ENCODE results near the gene ATP2B3. TPM values are rescaled to one million over a fixed set of nuclear protein-coding genes. Genes with fewer than 3 reads are reported as not detected.

ATP2B3 gene
- total RNA-seq, 1 experiment from 2014 or later, result not detected

GRCh38 chrX:153600032-153600373, 82.6 kb downstream of the ATP2B3 start:
- H3K36me3 Mint-ChIP-seq (ENCODE audit: insufficient read depth, unreplicated experiment), result peaks cover 8% of the 10 kb centered on the region
- intact Hi-C loops (cut with micrococcal nuclease), result no loop called here
- DNase-seq (ENCODE audit: unreplicated experiment), result peak; percentile 3
- H3K4me3 Mint-ChIP-seq (ENCODE audit: unreplicated experiment), result peak overlapping the region; percentile 72
- H3K27ac Mint-ChIP-seq (ENCODE audit: low read depth, unreplicated experiment), result peak overlapping the region; percentile 14
- no peaks in the 10 kb centered on the region for H3K4me1 Mint-ChIP-seq (ENCODE audit: insufficient read depth, unreplicated experiment)
- H3K9me3 Mint-ChIP-seq (ENCODE audit: unreplicated experiment), result no peaks in the 10 kb centered on the region
- no peak for TF ChIP-seq CTCF (IDR thresholded peaks at IDR 0.05; ENCODE audit: unreplicated experiment)
- H3K27me3 Mint-ChIP-seq (ENCODE audit: insufficient read depth, unreplicated experiment), result no peaks in the 10 kb centered on the region
- ChIA-PET POLR2A (interaction anchor here (0.6 to 1.8 kb wide), 5 partner anchors 9 to 370 kb away, joined by 3 to 6 read pairs (median 3); no protein-coding TSS in a partner anchor), CTCF (interaction anchor here (0.6 to 2.4 kb wide), 7 partner anchors 10 to 547 kb away, joined by 3 to 16 read pairs (median 3); no protein-coding TSS in a partner anchor)
- BruUV-seq (replicated peaks), result no TSS peak

- Mint-ChIP-seq H3K36me3 (ENCODE audit: insufficient read depth, unreplicated experiment) (peaks cover under 1% of the 10 kb centered on the region), H3K4me1 (ENCODE audit: insufficient read depth, unreplicated experiment) (no peaks in the 10 kb centered on the region), H3K4me3 (ENCODE audit: unreplicated experiment) (no peak overlapping the region), H3K27ac (ENCODE audit: low read depth, unreplicated experiment) (no peak overlapping the region), H3K9me3 (ENCODE audit: unreplicated experiment) (no peaks in the 10 kb centered on the region), H3K27me3 (ENCODE audit: insufficient read depth, unreplicated experiment) (no peaks in the 10 kb centered on the region)
- no peak for DNase-seq (ENCODE audit: unreplicated experiment)
- POLR2A ChIA-PET, result interaction anchor here (1.0 to 1.8 kb wide), 2 partner anchors 8 to 370 kb away, joined by 3 to 6 read pairs; no protein-coding TSS in a partner anchor
- CTCF ChIA-PET, result interaction anchor here (0.6 to 2.4 kb wide), 5 partner anchors 9 to 68 kb away, joined by 4 to 16 read pairs (median 5); no protein-coding TSS in a partner anchor
- BruUV-seq (replicated peaks), result no TSS peak
- intact Hi-C loops (cut with micrococcal nuclease), result no loop called here
- no peak for TF ChIP-seq CTCF (IDR thresholded peaks at IDR 0.05; ENCODE audit: unreplicated experiment)
These were observed 83.5 kb downstream of the ATP2B3 start for GRCh38 chrX:153600921-153601320.

GRCh38 chrX:153601511-153602110, 84.2 kb downstream of the ATP2B3 start:
- no peak overlapping the region for H3K27ac Mint-ChIP-seq (ENCODE audit: low read depth, unreplicated experiment)
- POLR2A ChIA-PET, result no interaction called here
- no peaks in the 10 kb centered on the region for H3K9me3 Mint-ChIP-seq (ENCODE audit: unreplicated experiment)
- intact Hi-C loops (cut with micrococcal nuclease), result no loop called here
- BruUV-seq (replicated peaks), result no TSS peak
- no peak for DNase-seq (ENCODE audit: unreplicated experiment)
- no peak overlapping the region for H3K4me3 Mint-ChIP-seq (ENCODE audit: unreplicated experiment)
- CTCF ChIA-PET, result interaction anchor here (0.6 to 2.2 kb wide), 3 partner anchors 9 to 66 kb away, joined by 3 to 14 read pairs (median 4); no protein-coding TSS in a partner anchor
- no peaks in the 10 kb centered on the region for H3K27me3 Mint-ChIP-seq (ENCODE audit: insufficient read depth, unreplicated experiment)
- H3K36me3 Mint-ChIP-seq (ENCODE audit: insufficient read depth, unreplicated experiment), result no peaks in the 10 kb centered on the region
- no peaks in the 10 kb centered on the region for H3K4me1 Mint-ChIP-seq (ENCODE audit: insufficient read depth, unreplicated experiment)
- TF ChIP-seq CTCF (IDR thresholded peaks at IDR 0.05; ENCODE audit: unreplicated experiment), result no peak

- Mint-ChIP-seq H3K27ac (ENCODE audit: low read depth, unreplicated experiment) (no peak overlapping the region), H3K9me3 (ENCODE audit: unreplicated experiment) (no peaks in the 10 kb centered on the region), H3K4me3 (ENCODE audit: unreplicated experiment) (no peak overlapping the region), H3K4me1 (ENCODE audit: insufficient read depth, unreplicated experiment) (no peaks in the 10 kb centered on the region), H3K36me3 (ENCODE audit: insufficient read depth, unreplicated experiment) (no peaks in the 10 kb centered on the region), H3K27me3 (ENCODE audit: insufficient read depth, unreplicated experiment) (no peaks in the 10 kb centered on the region)
- ChIA-PET CTCF (interaction anchor here (0.6 to 2.2 kb wide), 4 partner anchors 9 to 644 kb away, joined by 3 to 14 read pairs (median 4); no protein-coding TSS in a partner anchor), POLR2A (interaction anchor here (0.7 kb wide), 1 partner anchor 137 kb away, joined by 3 read pairs; no protein-coding TSS in a partner anchor)
- intact Hi-C loops (cut with micrococcal nuclease), result no loop called here
- no peak for DNase-seq (ENCODE audit: unreplicated experiment)
- no TSS peak for BruUV-seq (replicated peaks)
- TF ChIP-seq CTCF (IDR thresholded peaks at IDR 0.05; ENCODE audit: unreplicated experiment), result no peak
These were observed 85.2 kb downstream of the ATP2B3 start for GRCh38 chrX:153602601-153603000.
